ENCODE results near the gene NAT9. TPM values are rescaled to one million over a fixed set of nuclear protein-coding genes. Genes with fewer than 3 reads are reported as not detected.

The NAT9 gene
- total RNA-seq, 6 experiments from 2014 or later = 40.9 to 50.7 (median 46.6) TPM

GRCh38 chr17:74769856-74770497, 6.2 kb downstream of the NAT9 start:
- peaks cover 15% of the 10 kb centered on the region for H3K36me3 Mint-ChIP-seq (ENCODE audit: low read depth)
- TF ChIP-seq CTCF (IDR thresholded peaks at IDR 0.05) = no peak
- H3K9me3 Mint-ChIP-seq = no peaks in the 10 kb centered on the region
- no peak overlapping the region for H3K27ac Mint-ChIP-seq
- no peak overlapping the region for H3K4me3 Mint-ChIP-seq
- no peaks in the 10 kb centered on the region for H3K27me3 Mint-ChIP-seq (ENCODE audit: insufficient read depth)
- peaks cover 34% of the 10 kb centered on the region for H3K4me1 Mint-ChIP-seq (ENCODE audit: low read depth)
- DNase-seq = no peak

- Mint-ChIP-seq H3K27me3 (ENCODE audit: insufficient read depth) (no peaks in the 10 kb centered on the region), H3K9me3 (no peaks in the 10 kb centered on the region), H3K27ac (peak overlapping the region; percentile 93), H3K36me3 (ENCODE audit: low read depth) (peaks cover 15% of the 10 kb centered on the region), H3K4me1 (ENCODE audit: low read depth) (peaks cover 34% of the 10 kb centered on the region), H3K4me3 (no peak overlapping the region)
- no peak for DNase-seq
- TF ChIP-seq CTCF (IDR thresholded peaks at IDR 0.05) = no peak
These were observed 6.8 kb downstream of the NAT9 start for GRCh38 chr17:74769266-74769855.

GRCh38 chr17:74768763-74769114, 7.4 kb downstream of the NAT9 start:
- H3K4me3 Mint-ChIP-seq = peak overlapping the region; percentile 11
- no peak for DNase-seq
- no peaks in the 10 kb centered on the region for H3K27me3 Mint-ChIP-seq (ENCODE audit: insufficient read depth)
- peak overlapping the region; percentile 93 for H3K27ac Mint-ChIP-seq
- peaks cover 10% of the 10 kb centered on the region for H3K36me3 Mint-ChIP-seq (ENCODE audit: low read depth)
- peaks cover 28% of the 10 kb centered on the region for H3K4me1 Mint-ChIP-seq (ENCODE audit: low read depth)
- TF ChIP-seq CTCF (IDR thresholded peaks at IDR 0.05) = no peak
- H3K9me3 Mint-ChIP-seq = no peaks in the 10 kb centered on the region

GRCh38 chr17:74768069-74768762, 7.9 kb downstream of the NAT9 start:
- peak; percentile 62 for DNase-seq
- peaks cover 23% of the 10 kb centered on the region for H3K4me1 Mint-ChIP-seq (ENCODE audit: low read depth)
- peaks cover 7% of the 10 kb centered on the region for H3K36me3 Mint-ChIP-seq (ENCODE audit: low read depth)
- H3K4me3 Mint-ChIP-seq = peak overlapping the region; percentile 11
- peak overlapping the region; percentile 93 for H3K27ac Mint-ChIP-seq
- TF ChIP-seq CTCF (IDR thresholded peaks at IDR 0.05) = no peak
- H3K9me3 Mint-ChIP-seq = no peaks in the 10 kb centered on the region
- no peaks in the 10 kb centered on the region for H3K27me3 Mint-ChIP-seq (ENCODE audit: insufficient read depth)

DNA sequence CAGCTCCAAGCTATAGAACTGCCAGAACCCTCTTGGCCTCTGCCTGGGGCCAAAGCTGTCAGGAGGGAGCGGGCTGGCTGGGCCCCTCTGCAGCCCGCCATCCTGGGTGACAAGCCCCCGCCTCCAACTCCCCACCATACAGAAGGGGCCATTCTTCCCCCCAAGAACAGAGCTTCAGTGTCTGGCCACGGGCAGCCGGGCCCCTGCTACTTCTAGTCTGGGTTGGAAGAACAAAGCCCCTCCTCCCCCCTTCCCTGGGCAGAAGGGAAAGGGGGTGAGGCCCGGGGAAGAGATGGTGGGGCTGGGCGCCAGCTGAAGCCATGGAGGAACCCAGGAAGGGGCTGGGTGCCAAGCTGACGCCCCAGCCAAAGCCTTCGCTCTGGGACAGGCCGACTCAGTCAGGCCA, 9.0 kb downstream of the NAT9 start:
- Mint-ChIP-seq H3K4me3 (no peak overlapping the region), H3K4me1 (ENCODE audit: low read depth) (peaks cover 18% of the 10 kb centered on the region), H3K36me3 (ENCODE audit: low read depth) (no peaks in the 10 kb centered on the region; the same call in 1 of the 2 replicates), H3K9me3 (no peaks in the 10 kb centered on the region), H3K27ac (no peak overlapping the region), H3K27me3 (ENCODE audit: insufficient read depth) (no peaks in the 10 kb centered on the region)
- no peak for TF ChIP-seq CTCF (IDR thresholded peaks at IDR 0.05)
- DNase-seq = no peak
